ENCODE measurements around the gene CD151. TPM values are rescaled to one million over a fixed set of nuclear protein-coding genes. Genes with fewer than 3 reads are reported as not detected.

CD151 gene
- total and polyA plus RNA-seq, 4 donors, result 31.6 to 264 (median 124) TPM

- DNase-seq (ENCODE audit: low spot score), result no peak
- Histone ChIP-seq H3K9ac (ENCODE audit: low read depth in 1 of 2, low read length in 2 of 2) (no peak overlapping the region), H3K4me3 (ENCODE audit: low read depth in 1 of 3, low read length in 3 of 3) (no peak overlapping the region), H3K27ac (ENCODE audit: low read depth in 1 of 2, low read length in 2 of 2) (no peak overlapping the region), H3K9me3 (ENCODE audit: control insufficient read depth in 4 of 4, low read length in 3 of 4) (no peaks in the 10 kb centered on the region), H3K4me1 (ENCODE audit: control insufficient read depth in 4 of 4, insufficient read depth in 4 of 4, low read length in 3 of 4) (peaks cover 7 to 41% (median 28%) of the 10 kb centered on the region in 4 donors), H3K36me3 (ENCODE audit: control insufficient read depth in 4 of 4, insufficient read depth in 3 of 4, low read depth in 1 of 4, low read length in 3 of 4) (peaks cover 0 to 10% (median 5%) of the 10 kb centered on the region in 4 donors), H3K27me3 (ENCODE audit: control insufficient read depth in 4 of 4, insufficient read depth in 4 of 4, low read length in 3 of 4) (no peaks in the 10 kb centered on the region)
- no peak for TF ChIP-seq FOXA1 (IDR thresholded peaks at IDR 0.05)
- no peak for TF ChIP-seq GABPA (IDR thresholded peaks at IDR 0.05 in 1 of 2, conservative IDR thresholded peaks at IDR 0.05 in 1 of 2)
- TF ChIP-seq REST (IDR thresholded peaks at IDR 0.05), result no peak
- no peak for TF ChIP-seq HNF4A (conservative IDR thresholded peaks at IDR 0.05)
- no peak for TF ChIP-seq JUND (IDR thresholded peaks at IDR 0.05)
- TF ChIP-seq, protein P1, sequence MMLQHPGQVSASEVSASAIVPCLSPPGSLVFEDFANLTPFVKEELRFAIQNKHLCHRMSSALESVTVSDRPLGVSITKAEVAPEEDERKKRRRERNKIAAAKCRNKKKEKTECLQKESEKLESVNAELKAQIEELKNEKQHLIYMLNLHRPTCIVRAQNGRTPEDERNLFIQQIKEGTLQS (IDR thresholded peaks at IDR 0.05), result no peak
- TF ChIP-seq FOXA2 (IDR thresholded peaks at IDR 0.05), result no peak
- no peak for TF ChIP-seq MAX (IDR thresholded peaks at IDR 0.05)
- no peak for TF ChIP-seq HNF4G (IDR thresholded peaks at IDR 0.05)
- TF ChIP-seq RAD21 (IDR thresholded peaks at IDR 0.05), result no peak
- TF ChIP-seq, protein P2, sequence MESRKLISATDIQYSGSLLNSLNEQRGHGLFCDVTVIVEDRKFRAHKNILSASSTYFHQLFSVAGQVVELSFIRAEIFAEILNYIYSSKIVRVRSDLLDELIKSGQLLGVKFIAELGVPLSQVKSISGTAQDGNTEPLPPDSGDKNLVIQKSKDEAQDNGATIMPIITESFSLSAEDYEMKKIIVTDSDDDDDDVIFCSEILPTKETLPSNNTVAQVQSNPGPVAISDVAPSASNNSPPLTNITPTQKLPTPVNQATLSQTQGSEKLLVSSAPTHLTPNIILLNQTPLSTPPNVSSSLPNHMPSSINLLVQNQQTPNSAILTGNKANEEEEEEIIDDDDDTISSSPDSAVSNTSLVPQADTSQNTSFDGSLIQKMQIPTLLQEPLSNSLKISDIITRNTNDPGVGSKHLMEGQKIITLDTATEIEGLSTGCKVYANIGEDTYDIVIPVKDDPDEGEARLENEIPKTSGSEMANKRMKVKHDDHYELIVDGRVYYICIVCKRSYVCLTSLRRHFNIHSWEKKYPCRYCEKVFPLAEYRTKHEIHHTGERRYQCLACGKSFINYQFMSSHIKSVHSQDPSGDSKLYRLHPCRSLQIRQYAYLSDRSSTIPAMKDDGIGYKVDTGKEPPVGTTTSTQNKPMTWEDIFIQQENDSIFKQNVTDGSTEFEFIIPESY (IDR thresholded peaks at IDR 0.05), result no peak
- no peak for TF ChIP-seq EGR1 (IDR thresholded peaks at IDR 0.05; ENCODE audit: low read depth in 2 of 2)
- TF ChIP-seq, protein P3, sequence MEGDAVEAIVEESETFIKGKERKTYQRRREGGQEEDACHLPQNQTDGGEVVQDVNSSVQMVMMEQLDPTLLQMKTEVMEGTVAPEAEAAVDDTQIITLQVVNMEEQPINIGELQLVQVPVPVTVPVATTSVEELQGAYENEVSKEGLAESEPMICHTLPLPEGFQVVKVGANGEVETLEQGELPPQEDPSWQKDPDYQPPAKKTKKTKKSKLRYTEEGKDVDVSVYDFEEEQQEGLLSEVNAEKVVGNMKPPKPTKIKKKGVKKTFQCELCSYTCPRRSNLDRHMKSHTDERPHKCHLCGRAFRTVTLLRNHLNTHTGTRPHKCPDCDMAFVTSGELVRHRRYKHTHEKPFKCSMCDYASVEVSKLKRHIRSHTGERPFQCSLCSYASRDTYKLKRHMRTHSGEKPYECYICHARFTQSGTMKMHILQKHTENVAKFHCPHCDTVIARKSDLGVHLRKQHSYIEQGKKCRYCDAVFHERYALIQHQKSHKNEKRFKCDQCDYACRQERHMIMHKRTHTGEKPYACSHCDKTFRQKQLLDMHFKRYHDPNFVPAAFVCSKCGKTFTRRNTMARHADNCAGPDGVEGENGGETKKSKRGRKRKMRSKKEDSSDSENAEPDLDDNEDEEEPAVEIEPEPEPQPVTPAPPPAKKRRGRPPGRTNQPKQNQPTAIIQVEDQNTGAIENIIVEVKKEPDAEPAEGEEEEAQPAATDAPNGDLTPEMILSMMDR (IDR thresholded peaks at IDR 0.05; ENCODE audit: low read depth, low read length, missing input control), result no peak
- TF ChIP-seq NR2F2 (IDR thresholded peaks at IDR 0.05), result no peak
- no peak for TF ChIP-seq SP1 (IDR thresholded peaks at IDR 0.05)
- no peak for TF ChIP-seq TAF1 (conservative IDR thresholded peaks at IDR 0.05)
- no peak for TF ChIP-seq RXRA (IDR thresholded peaks at IDR 0.05)
- no peak for TF ChIP-seq YY1 (IDR thresholded peaks at IDR 0.05)
- WGBS, result 95% methylated on average over 13 of the region's 13 CpGs
Measured at GRCh38 chr11:792873-793272, 39.9 kb upstream of the CD151 start.

Data from liver (tissue), 9 donors.